Activated T-helper 9 cell treated with anti-CD3 and anti-CD28 coated beads, Interleukin-2, amount 50 U/mL, for 16 hours (primary cell): ENCODE results near the gene AQR.
"Not testable (repeated sequence)": the region's sequence is repeated elsewhere in the genome, so short reads cannot be mapped to it uniquely, and the experiment has no call there.

Source experiments
- DNase-seq: peaks from one replicate; pipeline ENCODE4 v3.0.0-alpha.2; 2020; ENCODE audit warnings: low read depth

AQR gene

GRCh38 chr15:34969340-34970097, at the start of gene AQR:
Gene AQR (minus strand): TSS chr15:34969742. CDS start chr15:34969613, 129 bp downstream.
- peak; percentile 84 for DNase-seq

DNA sequence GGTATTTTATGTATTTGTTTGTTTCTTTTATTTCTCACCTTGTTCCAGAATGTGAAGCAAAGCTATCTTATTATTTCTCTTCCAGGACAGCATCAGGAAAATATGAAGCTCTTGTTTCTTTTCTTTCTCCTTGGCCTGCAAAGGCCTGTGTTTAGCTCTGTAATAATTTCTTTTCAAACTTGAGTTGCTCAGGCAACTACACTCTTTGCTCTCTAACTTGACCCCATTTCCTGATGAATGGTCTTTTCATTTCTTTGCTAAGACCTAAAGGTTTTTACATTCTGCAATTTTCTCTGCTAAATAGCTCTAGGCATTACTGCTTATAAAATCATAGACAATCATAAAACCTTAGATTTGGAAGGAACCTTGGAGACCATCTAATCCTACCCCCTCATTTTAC, 44.7 kb upstream of the AQR start:
- no peak for DNase-seq

DNA sequence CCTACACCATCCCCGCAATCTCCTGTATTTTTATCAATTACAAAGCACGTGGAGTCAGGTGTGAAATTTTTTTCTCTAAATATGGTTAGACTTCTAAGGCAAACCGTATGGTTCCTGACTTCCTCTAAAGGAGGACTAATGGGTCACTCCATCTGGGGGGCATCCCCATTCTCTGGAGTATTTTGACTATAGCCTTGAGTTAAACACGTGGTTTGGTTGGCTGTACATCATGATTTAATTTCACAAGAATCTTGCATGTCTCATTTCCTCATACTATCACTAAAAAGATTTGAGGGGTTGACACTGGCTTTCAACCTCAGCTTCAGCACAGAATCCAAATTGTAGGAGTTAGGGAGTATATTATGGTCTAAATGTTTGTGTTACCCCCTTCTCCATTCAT, 43.8 kb upstream of the AQR start:
- DNase-seq = no peak

DNA sequence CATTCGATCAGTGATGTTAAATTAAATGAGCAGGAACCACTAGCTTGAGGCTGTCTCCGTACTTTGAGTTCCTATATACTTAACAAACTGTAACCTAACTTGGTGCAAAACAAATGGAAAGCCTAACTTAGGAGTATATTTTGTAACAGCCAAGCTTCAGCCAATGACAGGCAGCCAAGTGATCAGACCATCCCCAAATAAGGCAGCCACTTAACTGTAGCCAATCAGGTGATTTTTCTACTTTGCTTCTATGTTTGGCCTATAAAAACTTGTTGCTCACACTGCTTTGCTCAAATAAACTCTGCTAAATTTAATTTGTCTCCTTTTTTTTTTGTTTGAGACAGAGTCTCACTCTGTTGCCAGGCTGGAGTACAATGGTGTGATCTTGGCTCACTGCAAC, 37.9 kb upstream of the AQR start:
- DNase-seq = no peak

DNA sequence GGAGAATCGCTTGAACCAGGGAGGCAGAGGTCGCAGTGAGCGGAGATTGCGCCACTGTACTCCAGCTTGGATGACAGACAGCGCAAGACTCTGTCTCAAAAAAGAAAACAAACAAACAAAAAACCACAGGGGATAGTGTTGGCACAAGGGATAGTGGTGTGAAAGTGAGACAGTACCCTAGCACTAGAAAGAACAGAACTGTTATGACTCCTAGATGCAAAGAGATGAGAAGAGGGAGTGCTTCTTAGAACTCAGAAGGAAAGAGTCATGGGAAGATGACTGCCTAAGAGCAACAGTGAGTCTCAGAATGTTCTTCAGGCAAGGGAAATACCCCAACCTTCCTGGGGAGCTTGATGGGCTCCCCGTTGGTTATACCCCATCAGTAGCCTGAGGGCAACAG, 36.4 kb upstream of the AQR start:
- DNase-seq = no peak

DNA sequence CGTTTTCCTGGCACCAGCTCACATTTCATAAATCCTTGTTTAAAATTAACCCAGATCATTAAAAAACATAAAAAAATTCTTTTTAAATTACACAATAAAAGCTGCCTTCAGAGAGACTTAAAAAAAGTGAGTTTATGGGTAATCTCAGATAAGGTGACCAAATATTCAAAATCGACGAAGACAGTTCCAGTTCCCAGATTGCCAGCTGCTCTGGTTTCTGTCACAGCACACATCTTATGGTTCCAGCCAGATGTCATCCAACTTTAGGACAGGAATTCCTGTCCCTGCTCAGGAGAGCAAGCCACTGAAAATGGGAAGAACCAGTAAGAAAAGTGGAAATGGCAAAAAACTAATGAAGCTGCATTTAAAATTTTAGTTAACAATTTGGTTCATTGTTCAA, 34.4 kb upstream of the AQR start:
- DNase-seq = no peak

- no peak for DNase-seq
Observed at GRCh38 chr15:35000511-35000910, 31.0 kb upstream of the AQR start.

DNA sequence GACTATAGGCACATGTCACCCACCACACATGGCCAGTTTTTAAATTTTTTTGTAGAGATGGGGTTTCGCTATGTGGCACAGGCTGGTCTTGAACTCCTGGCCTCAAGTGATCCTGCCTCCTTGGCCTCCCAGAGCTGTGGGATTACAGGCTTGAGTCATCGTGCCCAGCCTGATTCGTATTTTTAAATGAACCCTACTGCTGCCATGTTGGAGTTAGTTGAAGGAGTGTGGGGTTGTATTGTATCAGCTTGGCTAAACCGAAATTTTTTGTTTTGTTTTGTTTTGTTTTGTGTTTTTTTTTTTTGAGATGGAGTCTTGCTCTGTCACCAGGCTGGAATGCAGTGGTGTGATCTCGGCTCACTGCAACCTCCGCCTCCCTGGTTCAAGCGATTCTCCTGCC, 30.4 kb upstream of the AQR start:
- DNase-seq = no peak

- DNase-seq = no peak
Observed at GRCh38 chr15:34994925-34995324, 25.4 kb upstream of the AQR start.

- DNase-seq = no peak
Observed at GRCh38 chr15:34993877-34994276, 24.3 kb upstream of the AQR start.

DNA sequence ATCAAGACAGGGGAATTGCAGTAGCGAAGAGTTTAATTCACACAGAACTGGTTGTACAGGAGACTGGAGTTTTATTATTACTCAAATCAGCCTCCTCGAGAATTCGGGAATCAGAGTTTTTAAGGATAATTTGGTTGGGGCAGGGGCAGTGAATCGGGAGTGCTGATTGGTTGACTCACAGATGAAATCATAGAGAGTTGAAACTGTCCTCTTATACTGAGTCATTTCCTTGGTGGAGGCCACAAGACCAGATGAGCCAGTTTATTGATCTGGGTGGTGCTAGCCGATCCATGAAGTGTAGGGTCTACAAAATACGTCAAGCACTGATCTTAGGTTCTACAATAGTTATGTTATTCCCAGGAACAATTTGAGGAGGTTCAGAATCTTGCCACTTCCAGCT, 23.9 kb upstream of the AQR start:
- DNase-seq = no peak

DNA sequence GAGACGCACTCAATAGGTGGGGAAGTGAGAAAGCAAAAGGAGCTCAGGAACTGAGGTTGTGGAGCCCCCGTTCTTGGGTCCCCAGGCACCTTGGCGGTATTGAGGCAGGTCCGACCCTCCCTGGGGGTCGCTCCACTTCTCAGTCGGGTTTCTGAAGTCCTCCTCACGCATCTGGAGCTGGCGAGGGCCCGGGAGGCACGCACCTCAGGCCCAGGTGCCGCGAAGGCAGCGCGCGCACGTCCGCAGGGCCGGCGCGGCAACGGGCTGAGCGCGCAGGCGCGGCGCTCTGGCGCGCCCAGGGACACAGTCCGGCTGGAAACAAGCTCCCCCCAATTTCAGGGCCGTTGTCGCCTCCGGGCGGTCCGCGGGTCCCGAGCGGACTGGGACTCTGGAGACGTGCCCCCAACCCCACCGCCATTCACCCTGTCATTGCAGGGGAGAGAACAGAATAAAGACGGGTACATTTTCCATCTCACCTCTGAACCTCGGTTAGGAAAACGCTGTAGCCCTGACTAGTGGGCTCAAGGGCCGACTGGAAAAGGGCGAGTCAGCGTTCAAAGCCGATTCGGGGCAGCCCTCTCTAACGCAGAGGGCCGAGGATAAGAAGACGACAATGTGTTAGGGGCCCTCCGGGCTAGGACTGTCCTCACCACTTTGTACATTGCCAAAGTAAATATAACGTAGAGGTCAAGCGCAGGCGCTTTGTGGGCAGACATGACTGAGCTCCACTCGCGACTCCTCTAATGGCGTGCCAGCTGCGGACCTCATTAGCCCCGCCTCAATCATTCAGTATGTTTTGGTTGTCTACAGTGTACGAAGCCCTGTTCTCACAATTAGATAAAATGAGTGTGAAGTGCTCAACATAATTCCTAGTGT, 18.7 kb upstream of the AQR start, which contains the start of gene ZNF770:
ZNF770 (minus strand) TSS at position 261 of the 876 bp plus-strand sequence. CDS start 4,853 bp downstream, outside the sequence.
- peak; percentile 73 for DNase-seq

DNA sequence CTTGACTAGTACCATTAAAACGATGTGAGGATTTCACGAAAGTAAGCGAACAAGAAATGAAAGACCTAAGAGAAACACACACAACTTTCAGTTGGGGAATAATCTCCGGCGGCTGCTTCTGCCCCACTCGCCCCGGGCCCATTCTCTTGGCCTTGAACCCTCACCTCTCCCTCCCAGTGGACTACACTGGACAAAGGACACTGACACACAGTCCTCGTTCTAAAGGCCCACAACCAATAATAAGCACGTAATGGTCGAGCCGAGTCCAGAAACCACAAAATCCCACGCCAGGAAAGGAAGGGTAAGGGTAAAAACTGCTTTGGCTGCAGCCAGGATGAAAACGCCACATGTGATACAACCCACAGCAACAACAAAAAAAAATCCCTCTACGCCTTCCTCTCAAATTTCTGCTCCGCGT, 18.1 kb upstream of the AQR start:
- DNase-seq = no peak

- DNase-seq = no peak
Observed at GRCh38 chr15:34986771-34987480, 17.4 kb upstream of the AQR start.

DNA sequence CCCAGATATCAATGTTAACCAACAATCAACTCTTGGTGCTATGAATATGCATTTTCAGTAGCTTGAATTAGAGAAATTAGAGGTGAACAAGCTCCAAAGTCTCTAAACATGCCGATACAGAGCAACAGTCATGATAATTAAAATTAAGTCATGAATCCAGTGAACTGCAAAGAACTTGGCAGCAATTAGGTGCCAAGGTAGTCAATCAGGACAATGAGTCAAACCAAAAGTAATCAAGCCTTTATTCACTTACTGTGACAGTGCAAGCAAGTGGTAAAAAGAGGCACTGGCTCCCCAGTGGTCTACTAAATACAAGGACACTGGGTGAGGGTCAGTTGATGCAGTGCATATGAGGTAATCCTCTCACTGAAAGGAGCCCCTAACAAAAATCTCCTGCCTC, 16.8 kb upstream of the AQR start:
- DNase-seq = no peak

GRCh38 chr15:34984889-34985630, 15.5 kb upstream of the AQR start:
- no peak for DNase-seq

- DNase-seq = no peak
Observed at GRCh38 chr15:34976743-34977142, 7.2 kb upstream of the AQR start.

DNA sequence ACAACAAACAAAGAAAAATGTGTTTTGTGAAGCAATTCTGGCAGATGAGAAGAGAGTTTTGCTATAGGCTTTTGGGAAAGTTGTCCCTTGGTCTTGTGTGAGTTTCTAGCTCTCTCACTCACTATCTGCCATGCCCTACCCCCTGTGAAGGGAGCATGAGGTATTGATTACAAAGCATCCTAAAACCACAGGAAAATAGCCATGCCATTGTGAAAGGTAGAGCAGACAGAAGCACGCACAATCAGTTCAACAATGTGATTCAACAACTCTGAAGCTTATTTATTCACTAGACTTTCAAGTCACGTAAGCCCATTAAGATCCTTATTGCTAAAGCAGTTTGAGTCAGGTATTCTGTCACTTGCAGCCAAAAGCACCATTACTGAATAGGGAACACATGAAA, 6.5 kb upstream of the AQR start:
- DNase-seq = no peak

GRCh38 chr15:34973512-34973911, 4.0 kb upstream of the AQR start:
- no peak for DNase-seq

- not testable (repeated sequence) for DNase-seq
Observed at GRCh38 chr15:34970098-34970643, 629 bp upstream of the AQR start.

DNA sequence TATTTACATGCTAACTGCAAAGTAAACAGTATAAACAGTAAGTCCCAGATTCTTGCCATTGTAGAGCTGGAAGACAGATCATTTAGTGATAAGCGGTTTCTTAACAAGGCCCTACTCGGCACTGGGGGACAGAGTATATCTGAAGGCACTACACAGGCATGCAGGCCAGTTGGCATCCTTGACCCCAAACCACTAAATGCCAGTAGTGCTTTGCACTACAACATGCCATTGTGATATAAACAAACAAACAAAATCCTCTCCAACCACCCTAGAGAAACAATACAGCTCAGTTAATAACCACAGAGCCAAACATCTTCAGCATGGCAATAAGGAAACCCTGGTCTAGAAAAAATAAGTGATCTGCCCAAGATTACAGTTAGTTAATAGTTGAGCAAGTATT, 5.3 kb downstream of the AQR start:
- no peak for DNase-seq

- DNase-seq = no peak
Observed at GRCh38 chr15:34953851-34954250, 15.7 kb downstream of the AQR start.
